Measurements from ENCODE around the gene GAL3ST2.
"Not testable (repeated sequence)": the region's sequence is repeated elsewhere in the genome, so short reads cannot be mapped to it uniquely, and the experiment has no call there.

Gene GAL3ST2

DNA sequence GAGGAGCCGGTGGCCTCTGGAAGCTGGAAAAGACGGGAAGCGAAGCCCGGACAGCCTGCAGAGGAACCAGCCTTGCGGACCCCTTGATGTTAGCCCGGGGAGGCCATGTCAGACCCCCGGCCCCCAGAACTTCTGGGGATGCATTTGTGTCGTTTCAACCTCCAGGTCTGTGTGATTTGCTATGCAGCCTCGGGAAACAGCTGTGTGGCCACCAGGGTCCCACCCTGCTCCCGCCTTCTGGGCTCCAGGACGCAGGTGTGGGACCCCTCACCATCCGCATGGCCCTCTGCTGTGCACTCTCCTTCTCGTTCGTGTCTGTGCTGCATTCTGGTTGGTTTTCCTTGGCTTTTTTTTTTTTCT is 45.6 kb downstream of the GAL3ST2 start:
- DNase-seq: no peak

DNA sequence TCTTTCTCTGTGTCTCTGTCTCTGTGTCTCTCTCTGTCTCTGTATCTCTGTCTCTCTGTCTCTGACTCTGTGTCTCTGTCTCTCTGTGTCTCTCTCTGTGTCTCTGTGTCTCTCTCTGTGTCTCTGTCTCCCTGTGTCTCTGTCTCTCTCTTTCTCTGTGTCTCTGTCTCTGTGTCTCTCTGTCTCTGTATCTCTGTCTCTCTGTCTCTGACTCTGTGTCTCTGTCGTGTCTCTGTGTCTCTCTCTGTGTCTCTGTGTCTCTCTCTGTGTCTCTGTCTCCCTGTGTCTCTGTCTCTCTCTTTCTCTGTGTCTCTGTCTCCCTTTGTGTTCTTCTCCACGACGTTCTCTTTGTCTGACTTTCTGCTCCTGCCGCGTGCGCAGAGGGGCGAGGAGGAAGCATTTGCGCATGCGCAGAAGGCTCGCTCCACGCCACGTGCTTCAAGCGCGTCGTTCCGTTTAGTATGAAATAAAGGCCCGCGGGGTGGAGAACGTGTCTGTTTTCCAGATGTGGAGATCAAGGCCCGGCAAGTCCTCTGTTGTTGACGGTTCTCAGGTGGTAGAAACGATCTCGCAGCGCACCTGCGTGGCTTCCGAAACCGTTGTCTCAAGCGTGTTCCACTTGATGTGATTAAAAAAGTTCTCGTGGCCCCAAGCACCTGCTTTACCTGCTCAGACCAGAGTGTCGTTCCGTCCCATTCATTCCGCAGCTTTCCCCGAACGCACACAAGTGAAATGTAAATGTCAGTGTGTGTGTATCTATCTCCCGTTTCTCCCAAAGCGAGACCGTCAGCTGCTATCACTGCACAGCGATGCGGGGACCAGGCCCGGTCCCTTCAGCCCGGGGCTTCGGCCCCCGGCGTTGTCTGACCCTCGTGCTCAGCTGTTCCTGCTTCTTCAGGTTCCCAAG is 47.2 kb downstream of the GAL3ST2 start:
- not testable (repeated sequence) for DNase-seq

- DNase-seq: no peak
Measured at GRCh38 chr2:241827394-241827793, 50.8 kb downstream of the GAL3ST2 start.

GRCh38 chr2:241833101-241833663 is 56.6 kb downstream of the GAL3ST2 start:
- no peak for DNase-seq

DNA sequence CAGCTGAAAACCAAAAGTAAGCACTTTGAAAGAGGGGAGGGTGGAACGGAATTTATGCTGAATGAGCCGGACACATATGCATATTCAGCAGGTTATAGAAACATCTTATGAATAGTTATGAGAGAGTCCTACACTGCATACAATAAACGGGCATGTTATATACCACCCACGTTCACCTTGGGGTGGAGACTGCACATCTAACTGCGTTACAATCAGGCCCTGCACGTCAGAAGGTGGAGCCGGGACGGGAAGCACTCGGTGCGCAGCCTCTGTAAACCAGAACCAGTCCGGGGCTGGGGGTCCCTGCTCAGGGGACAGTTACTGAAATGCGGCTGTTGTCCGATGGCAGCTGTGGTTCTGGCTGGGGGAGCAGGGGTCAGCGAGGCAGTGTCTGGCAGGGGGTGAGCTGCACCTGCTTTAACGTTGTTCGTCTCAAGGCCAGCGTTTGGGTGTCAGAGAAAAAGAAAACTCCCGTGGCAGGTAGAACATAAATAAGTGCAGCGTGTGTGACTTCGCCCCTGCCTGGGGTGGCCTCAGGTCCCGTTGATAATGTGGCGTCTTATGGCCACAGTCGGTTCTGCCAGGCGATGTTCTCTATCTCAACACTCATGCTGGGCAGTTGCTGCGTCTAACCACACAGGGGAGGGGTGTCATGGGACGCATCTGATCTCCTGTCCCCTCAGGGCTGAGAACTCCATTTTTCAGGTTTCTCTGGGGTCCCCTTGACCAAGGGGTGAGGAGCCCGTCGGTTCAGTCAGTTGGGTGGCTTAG is 57.3 kb downstream of the GAL3ST2 start:
- DNase-seq: not testable (repeated sequence)

- DNase-seq: no peak
Measured at GRCh38 chr2:241834527-241835210, 58.0 kb downstream of the GAL3ST2 start.

DNA sequence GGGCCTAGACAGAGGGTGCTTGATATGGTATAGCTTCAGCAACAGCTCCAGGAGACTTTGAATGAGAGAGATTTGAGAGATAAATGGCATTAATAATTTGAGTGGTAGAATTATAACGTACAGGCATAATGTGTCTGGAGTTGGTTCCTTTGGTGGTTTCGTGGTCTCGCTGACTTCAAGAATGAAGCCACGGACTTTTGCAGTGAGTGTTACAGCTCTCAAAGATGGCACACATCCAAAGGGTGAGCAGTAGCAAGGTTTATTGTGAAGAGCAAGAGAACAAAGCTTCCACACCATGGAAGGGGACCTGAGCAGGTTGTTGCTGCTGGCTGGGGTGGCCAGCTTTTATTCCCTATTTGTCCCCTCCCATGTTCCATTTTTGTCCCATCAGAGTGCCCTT is 59.0 kb downstream of the GAL3ST2 start:
- peak; percentile 23 for DNase-seq

DNA sequence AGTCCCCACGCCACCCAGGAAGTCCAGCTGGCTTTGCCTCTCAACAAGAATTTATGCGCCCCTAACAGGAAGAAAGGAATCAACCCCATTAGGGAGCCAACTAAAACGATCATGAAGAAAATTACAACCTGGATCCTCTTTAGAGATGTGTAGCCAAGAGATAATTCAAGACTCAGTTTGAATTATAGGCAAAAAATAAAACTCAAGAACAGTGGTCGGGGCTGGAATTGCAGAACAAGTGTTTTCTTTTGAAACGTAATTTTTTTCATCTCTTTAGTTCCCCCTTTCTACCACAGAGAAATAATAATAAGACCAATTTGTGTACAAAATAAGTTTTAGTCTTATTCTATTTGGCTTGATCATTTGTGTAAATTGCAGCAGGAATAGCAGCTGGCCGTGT is 59.7 kb downstream of the GAL3ST2 start:
- no peak for DNase-seq

- no peak for DNase-seq
Measured at GRCh38 chr2:241837197-241837965, 60.8 kb downstream of the GAL3ST2 start.

DNA sequence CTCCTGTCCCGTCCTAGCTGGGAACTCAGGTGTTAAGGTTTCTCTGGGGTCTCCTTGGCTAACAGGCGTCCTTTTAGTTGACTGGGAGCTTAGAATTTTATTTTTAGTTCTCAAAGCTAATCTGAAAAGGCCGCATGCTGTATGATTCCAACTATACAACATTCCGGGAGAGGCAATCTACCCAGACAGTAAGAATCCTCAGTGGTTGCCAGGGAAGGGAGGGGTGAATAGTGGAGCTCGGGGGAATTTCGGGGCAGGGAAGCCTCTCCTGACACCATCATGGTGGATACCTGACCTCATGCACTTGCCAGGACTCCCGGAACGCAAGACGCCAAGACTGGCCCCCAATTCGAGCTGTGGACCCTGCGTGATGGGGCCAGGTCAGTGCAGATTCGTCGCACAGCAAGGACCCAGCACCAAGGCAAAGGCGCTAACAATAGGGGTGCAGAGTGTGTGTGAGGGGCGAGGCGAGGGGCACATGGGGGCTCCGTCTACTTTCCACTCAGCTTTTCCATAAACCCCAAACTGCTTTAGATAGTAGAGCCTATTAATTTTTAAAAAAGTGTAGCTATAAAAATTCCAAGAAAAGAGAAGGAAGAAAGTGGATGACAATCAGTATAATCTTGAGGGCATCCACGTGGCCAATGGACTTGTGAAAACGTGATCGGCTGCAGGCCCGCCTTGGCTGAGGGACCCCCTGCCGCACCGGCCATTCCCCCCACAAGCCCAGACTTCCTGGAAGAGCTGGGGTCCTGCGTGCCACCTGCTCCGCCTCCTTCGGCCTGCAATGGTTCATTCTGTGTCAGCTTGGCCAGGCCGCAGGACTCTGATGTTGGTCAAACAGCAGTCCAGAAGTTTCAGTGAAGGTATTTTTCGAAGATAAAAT is 64.8 kb downstream of the GAL3ST2 start:
- no peak for DNase-seq

GRCh38 chr2:241842067-241842415 is 65.4 kb downstream of the GAL3ST2 start:
- DNase-seq: peak; percentile 24

GRCh38 chr2:241842620-241843211 is 66.1 kb downstream of the GAL3ST2 start:
- DNase-seq: peak; percentile 78

- peak; percentile 37 for DNase-seq
Measured at GRCh38 chr2:241843321-241844065, 66.9 kb downstream of the GAL3ST2 start.

DNA sequence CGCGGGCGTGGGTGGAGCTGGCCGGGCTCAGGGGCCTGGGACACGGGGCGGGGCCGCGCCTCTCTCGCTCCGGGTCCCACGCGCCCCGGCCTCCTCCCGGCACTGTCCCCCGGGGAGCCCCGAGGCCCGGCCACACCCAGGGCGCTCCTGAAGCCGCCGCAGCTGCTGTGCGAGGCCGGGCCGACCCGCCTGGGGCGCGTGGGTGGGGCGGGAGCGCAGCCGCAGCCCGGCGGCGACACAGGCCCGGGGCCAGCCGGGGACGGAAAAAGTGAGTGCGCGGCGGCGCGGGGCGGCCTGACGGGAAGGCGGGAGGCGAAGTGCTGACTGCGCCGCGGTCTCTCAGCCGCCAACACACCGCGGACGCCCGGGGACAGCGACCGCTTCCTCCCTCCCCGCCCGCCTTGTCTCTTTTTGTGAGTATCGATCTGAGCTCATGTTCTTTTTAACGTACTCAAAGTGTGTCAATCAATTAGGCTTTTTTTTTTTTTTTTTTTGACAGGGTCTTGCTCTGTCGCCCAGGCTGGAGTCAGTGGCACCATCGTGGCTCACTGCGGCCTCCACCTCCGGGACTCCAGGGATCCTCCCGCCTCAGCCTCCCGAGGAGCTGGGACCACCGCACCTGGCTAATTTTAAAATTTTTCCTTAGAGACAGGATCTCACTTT is 67.6 kb downstream of the GAL3ST2 start:
- peak; percentile 92 for DNase-seq

GRCh38 chr2:241844831-241845578 is 68.4 kb downstream of the GAL3ST2 start:
- peak; percentile 28 for DNase-seq

- peak; percentile 22 for DNase-seq
Measured at GRCh38 chr2:241846406-241846805, 69.8 kb downstream of the GAL3ST2 start.

DNA sequence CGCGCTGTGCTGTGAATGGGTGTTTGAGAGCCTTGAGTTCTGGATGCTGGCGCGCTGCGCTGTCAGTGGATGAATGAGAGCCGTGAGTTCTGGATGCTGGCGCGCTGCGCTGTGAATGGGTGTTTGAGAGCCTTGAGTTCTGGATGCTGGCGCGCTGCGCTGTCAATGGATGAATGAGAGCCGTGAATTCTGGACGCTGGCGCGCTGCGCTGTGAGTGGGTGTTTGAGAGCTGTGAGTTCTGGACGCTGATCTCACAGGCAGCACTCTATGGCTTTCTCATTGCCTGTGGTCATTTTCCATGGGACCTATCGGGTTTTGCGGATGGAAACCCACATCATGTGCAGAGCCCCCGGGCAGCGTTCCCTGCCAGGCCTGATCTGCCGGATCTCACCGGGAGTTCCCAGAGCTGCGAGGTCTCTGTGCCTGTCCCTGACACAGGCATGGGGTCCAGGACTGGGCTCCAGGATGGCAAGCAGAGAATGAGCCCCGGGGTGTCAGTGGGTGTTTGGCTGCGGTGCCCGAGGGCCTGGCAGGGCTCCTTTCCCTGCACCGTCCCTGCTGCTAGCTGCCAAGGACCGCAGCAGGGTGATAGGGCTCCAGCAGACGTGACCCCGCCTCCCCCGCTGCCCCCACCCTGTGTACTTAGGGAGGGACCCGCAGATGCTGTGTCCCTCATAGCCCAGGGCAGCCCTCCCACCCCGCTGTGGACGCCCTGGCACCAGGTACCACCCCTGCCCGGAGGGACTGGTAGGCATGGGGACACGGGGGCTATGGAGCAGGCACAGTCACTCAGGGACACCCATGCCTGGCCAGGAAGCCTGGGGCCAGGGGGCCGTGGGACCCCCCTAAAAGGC is 72.4 kb downstream of the GAL3ST2 start:
- DNase-seq: no peak
